ELR (cell line): ENCODE results near the gene PAN2.
A peak's percentile ranks its signal among the peaks of the same experiment; 100 is the strongest.
"Not testable (repeated sequence)": the region's sequence is repeated elsewhere in the genome, so short reads cannot be mapped to it uniquely, and the experiment has no call there.

Experiments used
- DNase-seq: peaks from one replicate; pipeline ENCODE4 v3.0.0-alpha.2; 2015; ENCODE audit warnings: low read depth

Gene PAN2

GRCh38 chr12:56333679-56334489, at the start of gene PAN2:
Gene PAN2 (minus strand): TSS chr12:56334000. CDS start chr12:56333094, 906 bp downstream.
- peak; percentile 99 for DNase-seq

GRCh38 chr12:56382611-56383010, 48.8 kb upstream of the PAN2 start:
- no peak for DNase-seq

- DNase-seq, result no peak
These were observed 44.2 kb upstream of the PAN2 start for GRCh38 chr12:56377989-56378316.

GRCh38 chr12:56377310-56377988, 43.6 kb upstream of the PAN2 start:
- peak; percentile 71 for DNase-seq

- DNase-seq, result no peak
These were observed 42.0 kb upstream of the PAN2 start for GRCh38 chr12:56375598-56376434.

- peak; percentile 23 for DNase-seq
These were observed 41.2 kb upstream of the PAN2 start for GRCh38 chr12:56374726-56375597.

- DNase-seq, result no peak
These were observed 39.7 kb upstream of the PAN2 start for GRCh38 chr12:56373515-56373914.

- no peak for DNase-seq
These were observed 33.1 kb upstream of the PAN2 start for GRCh38 chr12:56366948-56367347.

GRCh38 chr12:56362130-56363059, 28.6 kb upstream of the PAN2 start, which contains the start of gene APOF:
Gene APOF (minus strand): TSS chr12:56362857. CDS start chr12:56362745, 112 bp downstream.
- DNase-seq, result no peak

GRCh38 chr12:56361487-56362129, 27.8 kb upstream of the PAN2 start:
- no peak for DNase-seq

- DNase-seq, result peak; percentile 100
These were observed 26.3 kb upstream of the PAN2 start, which contains the start of gene STAT2 for GRCh38 chr12:56359851-56360767. Gene STAT2 (minus strand): TSS chr12:56360107. CDS start chr12:56356571, 3,536 bp downstream.

GRCh38 chr12:56358836-56359532, 25.2 kb upstream of the PAN2 start:
- DNase-seq, result peak; percentile 81

- DNase-seq, result no peak
These were observed 17.5 kb upstream of the PAN2 start for GRCh38 chr12:56351325-56351724.

GRCh38 chr12:56350662-56351061, 16.9 kb upstream of the PAN2 start:
- DNase-seq, result no peak

- no peak for DNase-seq
These were observed 15.0 kb upstream of the PAN2 start for GRCh38 chr12:56348776-56349175.

GRCh38 chr12:56347255-56347654, 13.5 kb upstream of the PAN2 start:
- DNase-seq, result not testable (repeated sequence)

GRCh38 chr12:56346675-56347074, 12.9 kb upstream of the PAN2 start:
- peak; percentile 37 for DNase-seq

GRCh38 chr12:56342290-56342689, 8.5 kb upstream of the PAN2 start:
- not testable (repeated sequence) for DNase-seq
